GM19372 (cell line): ENCODE data around the gene TJAP1.
A peak's percentile ranks its signal among the peaks of the same experiment; 100 is the strongest.

Experiments
- ATAC-seq: cut with Tn5 transposase; IDR thresholded peaks from one replicate; pipeline ENCODE4 v1.9.1; 2021; ENCODE audit warnings: mild to moderate bottlenecking, low read depth, moderate library complexity; ENCODE audit not compliant: unreplicated experiment

TJAP1 gene, protein sequence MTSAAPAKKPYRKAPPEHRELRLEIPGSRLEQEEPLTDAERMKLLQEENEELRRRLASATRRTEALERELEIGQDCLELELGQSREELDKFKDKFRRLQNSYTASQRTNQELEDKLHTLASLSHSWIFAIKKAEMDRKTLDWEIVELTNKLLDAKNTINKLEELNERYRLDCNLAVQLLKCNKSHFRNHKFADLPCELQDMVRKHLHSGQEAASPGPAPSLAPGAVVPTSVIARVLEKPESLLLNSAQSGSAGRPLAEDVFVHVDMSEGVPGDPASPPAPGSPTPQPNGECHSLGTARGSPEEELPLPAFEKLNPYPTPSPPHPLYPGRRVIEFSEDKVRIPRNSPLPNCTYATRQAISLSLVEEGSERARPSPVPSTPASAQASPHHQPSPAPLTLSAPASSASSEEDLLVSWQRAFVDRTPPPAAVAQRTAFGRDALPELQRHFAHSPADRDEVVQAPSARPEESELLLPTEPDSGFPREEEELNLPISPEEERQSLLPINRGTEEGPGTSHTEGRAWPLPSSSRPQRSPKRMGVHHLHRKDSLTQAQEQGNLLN

DNA sequence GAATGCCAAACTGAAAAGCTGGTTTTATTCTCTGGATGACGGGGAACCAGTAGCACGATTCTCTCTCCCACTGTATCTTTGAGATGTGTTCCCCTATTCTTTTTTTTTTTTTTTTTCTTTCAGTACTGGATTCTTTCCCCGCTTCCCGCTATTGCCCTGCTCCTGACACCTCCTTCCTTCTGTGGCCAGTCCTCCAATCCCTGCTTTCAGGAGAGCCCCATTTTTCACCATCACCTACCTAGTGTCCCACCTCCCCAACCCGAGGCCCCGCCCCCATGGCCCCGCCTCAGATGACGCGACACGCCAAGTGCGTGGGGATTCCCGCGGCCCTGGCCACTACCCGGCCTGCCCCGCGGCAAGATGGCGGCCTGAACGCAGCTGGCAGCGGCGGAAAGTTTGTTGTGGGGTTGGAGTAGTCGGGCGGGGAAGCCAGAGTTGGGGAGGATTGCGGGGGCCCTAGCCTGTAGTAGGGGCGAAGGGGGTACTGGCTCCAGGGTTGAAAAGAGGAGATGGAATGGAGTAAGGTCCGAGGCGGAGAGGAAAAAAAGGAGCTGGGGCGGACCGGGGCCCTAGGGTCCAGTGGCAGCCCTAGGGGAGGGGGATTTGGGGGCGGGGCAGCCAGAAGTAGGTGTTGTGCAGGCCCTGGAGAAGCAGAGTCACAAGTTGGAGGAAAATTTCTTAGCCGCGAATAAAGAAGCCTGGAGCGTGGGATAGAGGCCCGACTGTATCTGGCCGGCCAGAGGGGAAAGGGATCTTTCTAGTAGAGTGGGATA is at the start of gene TJAP1:
TSS of gene TJAP1 (plus strand) at position 336 of the 773 bp plus-strand sequence. CDS start 21,432 bp downstream, outside the sequence.
- ATAC-seq, result peak; percentile 92

DNA sequence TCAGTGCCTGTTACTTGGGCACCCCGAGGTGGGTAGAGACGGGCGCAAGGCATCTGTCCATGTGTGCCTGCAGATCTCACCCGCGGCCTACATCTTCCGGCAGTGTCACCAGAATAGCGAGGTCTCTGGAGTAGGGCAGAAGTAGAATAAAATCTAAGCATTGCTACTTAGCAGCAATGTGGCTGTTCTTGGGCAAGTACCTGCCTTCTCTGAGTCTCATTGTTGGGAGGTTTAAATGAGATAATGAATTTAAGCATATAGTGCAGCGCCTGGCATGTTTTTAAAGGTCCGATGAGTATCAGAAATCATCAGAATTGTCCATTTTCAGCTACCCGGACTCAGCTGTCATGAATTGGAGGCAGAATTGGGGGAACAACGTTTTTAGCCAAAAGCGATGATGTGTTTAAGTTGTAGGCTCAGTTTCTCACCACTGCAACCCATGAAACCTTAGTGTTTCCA is 49.2 kb upstream of the TJAP1 start:
- no peak for ATAC-seq

DNA sequence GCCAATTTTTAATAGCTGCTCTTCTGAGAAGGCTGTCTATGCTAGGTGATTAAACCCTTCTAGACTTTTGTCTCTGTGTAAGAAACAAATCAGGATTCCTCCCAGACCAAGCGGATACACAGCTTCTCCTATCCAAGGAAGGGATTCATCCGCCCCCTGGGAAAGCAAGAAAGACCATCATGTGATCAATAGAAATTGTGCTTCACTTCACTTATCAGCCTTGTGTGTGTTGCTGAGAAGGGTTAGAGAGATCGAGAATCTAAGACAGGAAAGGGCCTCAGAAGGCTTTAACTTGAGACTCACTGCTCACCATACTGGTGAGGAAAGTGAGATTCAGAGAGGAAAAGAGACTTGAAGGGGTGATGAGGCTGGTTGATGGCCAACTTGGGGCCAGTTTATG is 48.5 kb upstream of the TJAP1 start:
- no peak for ATAC-seq

DNA sequence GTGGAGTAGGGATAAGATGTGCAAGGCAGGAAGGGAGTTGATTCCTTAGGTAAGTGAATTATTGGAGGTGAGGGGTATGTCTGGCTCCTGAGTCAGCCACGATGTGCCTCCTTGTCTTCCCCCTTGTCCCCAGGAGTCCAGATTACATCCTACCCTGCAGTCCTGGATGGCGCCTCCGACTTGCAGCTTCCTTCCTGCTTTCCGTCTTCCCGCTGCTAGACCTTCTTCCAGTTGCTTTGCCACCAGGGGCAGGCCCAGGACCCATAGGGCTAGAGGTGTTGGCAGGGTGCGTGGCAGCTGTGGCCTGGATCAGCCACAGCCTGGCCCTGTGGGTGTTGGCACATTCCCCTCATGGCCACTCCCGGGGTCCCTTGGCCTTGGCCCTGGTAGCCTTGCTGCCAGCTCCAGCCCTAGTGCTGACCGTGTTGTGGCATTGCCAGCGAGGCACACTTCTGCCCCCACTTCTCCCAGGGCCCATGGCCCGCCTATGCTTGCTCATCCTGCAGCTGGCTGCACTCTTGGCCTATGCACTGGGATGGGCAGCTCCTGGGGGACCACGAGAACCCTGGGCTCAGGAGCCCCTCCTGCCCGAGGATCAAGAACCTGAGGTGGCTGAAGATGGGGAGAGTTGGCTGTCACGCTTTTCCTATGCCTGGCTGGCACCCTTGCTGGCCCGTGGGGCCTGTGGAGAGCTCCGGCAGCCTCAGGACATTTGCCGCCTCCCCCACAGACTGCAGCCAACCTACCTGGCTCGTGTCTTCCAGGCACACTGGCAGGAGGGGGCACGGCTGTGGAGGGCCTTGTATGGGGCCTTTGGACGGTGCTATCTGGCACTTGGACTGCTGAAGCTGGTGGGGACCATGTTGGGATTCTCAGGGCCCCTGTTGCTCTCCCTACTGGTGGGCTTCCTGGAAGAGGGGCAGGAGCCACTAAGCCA is 45.1 kb upstream of the TJAP1 start:
- ATAC-seq, result no peak

DNA sequence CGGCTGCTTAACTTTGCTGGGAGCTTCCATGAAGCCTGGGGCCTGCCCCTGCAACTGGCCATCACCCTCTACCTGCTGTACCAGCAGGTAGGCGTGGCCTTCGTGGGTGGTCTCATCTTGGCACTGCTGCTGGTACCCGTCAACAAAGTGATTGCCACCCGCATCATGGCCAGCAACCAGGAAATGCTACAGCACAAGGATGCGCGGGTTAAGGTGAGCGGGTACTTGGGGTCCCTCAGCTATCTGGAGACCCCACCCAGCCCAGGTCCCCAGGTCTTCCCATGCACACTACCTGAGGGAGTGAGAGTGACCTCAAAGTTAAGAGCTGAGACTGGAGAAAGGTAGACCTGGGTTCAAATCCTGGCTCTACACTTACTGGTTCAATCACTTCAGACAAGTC is 44.2 kb upstream of the TJAP1 start:
- no peak for ATAC-seq

DNA sequence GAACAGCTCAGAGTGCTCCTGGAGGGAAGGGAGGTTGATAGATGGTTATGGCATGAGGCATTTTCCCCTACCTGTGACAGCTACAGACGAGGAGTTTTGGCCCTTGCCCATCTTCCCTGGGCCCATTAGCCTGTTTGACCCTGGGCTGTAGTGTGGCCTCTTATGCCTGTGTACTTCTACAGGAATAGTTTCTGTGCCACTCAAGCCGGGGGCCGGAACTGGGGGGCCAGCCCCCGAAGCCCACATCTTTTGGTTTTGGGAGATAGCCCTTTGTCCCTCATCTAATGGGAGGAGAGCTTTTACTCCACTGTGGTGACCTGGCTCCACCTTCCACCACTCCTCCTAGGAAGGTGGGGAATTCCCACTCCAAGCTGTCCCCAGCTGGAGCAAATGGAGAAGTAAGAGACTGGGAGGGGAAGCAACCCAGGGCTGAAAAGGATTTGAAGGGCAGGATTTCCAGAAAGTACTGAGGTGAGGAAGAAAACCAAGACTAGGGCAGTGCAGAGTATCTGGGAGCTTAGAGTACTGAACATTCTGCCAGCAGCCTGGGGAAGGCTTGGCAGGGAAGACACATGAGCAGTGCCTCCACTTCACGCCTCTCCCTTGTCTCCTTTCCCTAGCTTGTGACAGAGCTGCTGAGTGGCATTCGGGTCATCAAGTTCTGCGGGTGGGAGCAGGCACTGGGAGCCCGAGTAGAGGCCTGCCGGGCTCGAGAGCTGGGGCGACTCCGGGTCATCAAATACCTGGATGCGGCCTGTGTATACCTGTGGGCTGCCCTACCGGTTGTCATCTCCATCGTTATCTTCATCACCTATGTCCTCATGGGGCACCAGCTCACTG is 43.1 kb upstream of the TJAP1 start:
- no peak for ATAC-seq

DNA sequence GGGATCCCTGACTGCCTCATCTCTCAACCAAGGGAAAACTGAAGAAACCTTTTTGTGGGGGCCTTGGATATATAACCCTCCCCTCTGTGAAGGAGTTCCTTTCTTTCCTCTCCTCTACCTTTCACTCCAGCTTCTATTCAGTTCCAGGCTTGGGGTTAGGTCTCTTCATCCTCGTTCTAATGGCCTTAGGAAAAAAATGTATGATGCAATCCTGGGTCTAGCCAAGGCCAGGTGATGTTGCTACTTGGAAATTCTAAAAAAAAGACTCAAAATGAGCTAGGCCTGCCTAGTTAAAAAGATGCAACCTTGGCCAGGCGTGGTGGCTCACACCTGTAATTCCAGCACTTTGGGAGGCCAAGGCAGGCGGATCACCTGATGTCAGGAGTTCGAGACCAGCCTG is 42.4 kb upstream of the TJAP1 start:
- no peak for ATAC-seq

DNA sequence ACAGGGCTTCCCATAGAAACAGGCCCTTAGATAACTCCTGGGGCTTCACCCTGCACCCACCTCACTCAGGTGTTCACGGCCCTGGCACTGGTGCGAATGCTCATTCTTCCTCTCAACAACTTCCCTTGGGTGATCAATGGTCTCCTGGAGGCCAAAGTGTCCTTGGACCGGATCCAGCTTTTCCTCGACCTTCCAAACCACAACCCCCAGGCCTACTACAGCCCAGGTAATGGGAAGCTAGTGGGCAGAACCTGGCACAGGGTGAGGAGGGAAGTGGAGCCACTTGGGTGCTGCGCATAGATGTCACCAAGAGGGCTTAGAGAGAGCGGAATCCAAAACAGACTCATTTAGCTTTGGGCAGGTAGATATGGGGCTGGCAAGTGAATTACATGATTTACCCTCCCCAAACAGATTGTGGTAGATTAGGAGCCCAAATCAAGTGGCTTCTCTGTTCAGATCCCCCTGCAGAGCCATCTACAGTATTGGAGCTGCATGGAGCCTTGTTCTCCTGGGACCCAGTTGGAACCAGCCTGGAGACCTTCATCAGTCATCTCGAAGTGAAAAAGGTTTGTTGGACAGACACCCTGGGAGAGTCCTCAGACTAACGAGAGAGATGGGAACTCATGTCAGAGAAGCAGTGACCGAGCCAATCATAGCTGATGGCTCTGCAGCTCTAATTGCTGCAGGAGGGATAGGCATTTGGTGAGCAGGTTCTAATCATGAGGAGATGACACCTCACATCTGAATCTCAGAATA is 41.5 kb upstream of the TJAP1 start:
- no peak for ATAC-seq

DNA sequence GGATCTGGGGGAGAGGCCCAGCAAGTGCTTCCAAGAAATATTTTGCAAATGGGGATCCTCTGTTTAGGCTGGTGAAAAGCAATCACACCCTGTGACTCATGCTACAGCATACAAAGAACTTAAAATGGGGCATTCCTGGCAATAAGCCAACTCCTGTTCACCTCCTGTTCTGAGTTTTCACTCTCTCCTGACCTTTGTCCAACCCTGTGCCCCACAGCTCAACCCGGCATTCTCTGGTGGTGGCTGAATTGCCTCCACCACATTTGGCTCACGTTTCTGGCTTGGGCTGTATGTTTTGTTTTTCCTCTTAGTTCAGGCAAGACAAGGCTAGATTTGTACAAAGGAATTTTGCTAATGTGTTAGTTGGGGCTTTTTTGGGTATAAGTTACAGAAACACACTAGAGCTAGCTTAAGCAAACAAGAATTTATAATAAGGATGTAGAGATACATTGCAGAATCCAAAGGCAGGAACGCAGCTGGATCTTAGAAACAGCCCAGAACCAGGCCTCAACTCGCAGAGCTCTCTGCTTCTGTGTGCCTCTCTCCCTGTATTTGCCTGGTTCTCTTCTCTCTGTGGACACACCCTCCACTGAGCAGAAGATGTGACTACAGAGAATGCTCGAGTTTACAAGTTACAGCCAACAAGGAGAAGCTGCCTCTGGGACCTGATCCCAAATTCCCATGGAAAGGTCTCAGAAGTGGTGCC is 40.6 kb upstream of the TJAP1 start:
- ATAC-seq, result no peak

DNA sequence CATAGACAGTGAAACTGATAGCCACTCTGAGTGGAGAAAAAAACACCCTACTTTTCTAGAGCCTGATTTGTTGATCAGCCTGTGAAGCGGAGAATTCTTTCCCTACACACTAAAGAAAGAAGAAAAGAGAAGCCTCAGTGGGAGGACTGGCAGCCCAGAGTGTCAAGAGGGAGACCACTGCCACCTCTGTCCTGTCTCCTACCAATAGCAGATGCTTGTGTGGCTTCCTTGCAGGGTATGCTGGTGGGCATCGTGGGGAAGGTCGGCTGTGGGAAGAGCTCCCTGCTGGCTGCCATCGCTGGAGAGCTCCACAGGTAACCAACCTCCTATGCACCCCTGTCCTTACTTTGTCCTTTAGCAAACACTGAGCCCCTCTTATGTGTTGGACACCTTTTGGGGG is 39.7 kb upstream of the TJAP1 start:
- ATAC-seq, result no peak

DNA sequence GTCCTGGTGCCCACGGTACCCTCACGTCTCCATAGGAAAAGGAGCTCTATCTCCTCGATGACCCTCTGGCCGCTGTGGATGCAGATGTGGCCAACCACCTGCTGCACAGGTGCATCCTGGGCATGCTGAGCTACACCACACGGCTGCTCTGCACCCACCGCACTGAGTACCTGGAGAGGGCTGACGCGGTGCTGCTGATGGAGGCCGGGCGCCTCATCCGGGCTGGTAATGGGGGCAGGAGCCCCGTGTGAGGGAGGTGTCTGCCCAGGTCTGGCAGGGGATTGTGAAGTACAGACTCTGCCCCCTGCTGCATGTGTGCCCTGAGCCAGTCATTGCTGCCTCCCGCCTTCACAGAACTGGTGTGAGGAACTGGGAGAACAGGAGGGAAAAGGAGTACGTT is 34.4 kb upstream of the TJAP1 start:
- ATAC-seq, result no peak

DNA sequence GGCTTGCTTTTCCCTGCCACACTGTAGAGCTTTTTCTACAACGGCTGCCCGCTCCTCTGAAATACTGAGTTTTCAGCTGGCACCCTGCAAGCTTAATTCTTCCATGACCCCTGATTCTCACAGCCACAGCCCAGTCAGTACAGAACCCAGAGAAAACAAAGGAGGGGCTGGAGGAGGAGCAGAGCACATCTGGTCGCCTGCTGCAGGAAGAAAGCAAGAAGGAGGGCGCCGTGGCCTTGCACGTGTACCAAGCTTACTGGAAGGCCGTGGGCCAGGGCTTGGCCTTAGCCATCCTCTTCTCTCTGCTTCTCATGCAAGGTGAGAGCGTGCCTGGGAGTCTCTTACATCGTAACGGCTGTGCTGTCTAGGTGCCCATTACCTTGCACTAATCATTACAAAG is 33.3 kb upstream of the TJAP1 start:
- no peak for ATAC-seq

DNA sequence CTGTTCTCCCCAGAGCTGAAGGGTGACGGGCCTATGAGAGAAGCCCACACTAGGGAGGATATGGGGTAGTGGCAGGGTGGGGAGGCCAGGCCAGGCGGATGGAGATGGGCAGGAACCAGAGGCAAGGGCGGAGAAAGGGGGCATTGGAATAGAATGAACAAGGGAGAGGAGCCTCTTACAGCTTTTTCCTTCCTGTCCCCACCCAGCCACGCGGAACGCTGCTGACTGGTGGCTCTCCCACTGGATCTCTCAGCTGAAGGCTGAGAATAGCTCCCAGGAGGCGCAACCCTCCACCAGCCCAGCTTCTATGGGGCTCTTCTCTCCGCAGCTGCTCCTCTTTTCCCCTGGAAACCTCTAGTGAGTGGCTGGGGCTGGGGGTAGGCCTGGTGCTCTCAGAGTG is 32.8 kb upstream of the TJAP1 start:
- ATAC-seq, result no peak

DNA sequence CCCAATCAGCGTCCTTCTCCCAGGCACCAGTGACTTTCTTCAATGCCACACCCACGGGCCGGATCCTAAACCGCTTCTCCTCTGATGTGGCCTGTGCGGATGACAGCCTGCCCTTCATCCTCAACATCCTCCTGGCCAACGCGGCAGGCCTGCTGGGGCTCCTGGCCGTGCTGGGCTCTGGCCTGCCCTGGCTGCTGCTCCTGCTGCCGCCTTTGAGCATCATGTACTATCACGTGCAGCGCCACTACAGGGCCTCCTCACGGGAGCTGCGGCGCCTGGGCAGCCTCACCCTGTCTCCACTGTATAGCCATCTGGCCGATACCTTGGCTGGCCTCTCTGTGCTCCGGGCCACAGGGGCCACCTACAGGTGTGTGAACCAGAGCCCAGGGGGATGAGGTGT is 31.8 kb upstream of the TJAP1 start:
- ATAC-seq, result no peak

DNA sequence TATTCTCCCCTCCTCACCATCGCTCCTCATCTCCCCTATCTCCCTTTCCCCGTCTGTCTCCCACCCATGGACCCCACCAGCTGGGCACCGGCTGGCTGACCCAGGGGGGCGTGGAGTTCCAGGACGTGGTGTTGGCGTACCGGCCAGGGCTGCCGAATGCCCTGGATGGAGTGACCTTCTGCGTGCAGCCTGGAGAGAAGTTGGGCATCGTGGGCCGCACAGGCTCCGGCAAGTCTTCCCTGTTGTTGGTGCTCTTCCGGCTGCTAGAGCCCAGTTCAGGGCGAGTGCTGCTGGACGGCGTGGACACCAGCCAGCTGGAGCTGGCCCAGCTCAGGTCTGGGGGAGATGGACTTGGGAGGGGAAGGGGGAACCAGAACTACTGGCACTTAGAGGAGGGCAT is 29.8 kb upstream of the TJAP1 start:
- ATAC-seq, result no peak

DNA sequence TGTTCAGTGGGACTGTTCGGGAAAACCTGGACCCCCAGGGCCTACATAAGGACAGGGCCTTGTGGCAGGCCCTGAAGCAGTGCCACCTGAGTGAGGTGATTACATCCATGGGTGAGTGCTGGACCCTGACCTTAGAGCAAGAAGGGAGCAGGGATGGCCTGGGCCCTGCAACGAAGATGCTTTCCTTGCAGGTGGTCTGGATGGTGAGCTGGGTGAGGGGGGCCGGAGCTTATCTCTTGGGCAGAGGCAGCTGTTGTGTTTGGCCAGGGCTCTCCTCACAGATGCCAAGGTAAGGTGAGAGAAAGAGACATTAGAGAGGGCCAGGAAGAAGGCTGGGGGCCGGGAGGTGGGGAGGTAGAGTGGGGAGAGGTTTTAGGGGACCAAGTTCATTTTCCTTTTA is 28.5 kb upstream of the TJAP1 start:
- ATAC-seq, result no peak

DNA sequence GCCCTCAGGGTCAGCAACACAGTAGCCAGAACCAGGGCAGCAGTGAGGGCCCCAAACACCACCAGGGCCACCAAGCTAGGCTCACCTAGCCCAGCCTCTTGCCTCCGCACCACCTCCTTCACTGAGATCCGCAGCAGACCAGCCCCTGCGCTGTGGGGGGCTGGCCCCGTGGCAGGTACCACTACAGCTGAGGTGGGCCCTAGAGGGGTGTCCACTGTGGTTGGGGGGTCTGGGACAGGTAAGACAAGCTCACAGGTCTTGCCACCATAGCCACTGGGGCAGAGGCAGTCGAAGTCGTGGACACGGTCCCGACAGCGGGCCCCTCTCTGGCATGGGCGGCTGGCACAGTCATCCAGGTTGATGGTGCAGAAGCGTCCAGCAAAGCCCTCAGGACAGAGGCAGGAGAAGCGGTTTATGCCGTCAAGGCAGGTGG is 26.7 kb upstream of the TJAP1 start:
- ATAC-seq, result no peak

DNA sequence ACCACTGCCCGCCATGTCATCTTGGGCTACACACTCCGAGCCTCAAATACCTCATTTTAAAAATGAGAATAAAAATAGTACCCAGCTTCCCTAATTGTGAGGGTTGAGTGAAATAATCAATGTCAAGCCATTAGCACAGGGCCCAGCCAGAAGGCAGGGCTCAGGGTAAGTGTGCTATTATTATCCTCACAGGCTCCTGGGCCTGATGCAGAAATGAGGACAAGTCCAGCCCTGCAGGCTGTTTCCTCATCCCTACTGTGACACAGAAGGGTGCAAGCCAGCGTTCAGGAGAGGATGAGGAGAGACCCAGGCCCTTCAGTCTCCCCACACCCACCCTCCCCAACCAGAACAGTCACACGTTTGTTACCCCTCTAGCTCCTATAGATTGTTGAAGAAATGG is 26.0 kb upstream of the TJAP1 start:
- no peak for ATAC-seq
